Neural progenitor cell (in vitro differentiated cells): Measurements from ENCODE around the gene IGSF9.

Experiments used
- EZH2 ChIP-seq: fragments of 200-600 bp; sonication (generic); IDR thresholded peaks from 2 replicates; pipeline ENCODE4 v1.6.1; 2017; ENCODE audit warnings: antibody characterized with exemption, mild to moderate bottlenecking, moderate library complexity
- EZH2phosphoT487 ChIP-seq: fragments of 200-600 bp; sonication (generic); IDR thresholded peaks from 2 replicates; pipeline ENCODE4 v1.6.1; 2017; ENCODE audit warnings: antibody characterized with exemption
- TF ChIP-seq, protein P1 (sequence below): fragments of 200-600 bp; sonication (generic); IDR thresholded peaks from 2 replicates; pipeline ENCODE4 v1.5.1; 2017; ENCODE audit warnings: antibody characterized with exemption, mild to moderate bottlenecking

DNA sequence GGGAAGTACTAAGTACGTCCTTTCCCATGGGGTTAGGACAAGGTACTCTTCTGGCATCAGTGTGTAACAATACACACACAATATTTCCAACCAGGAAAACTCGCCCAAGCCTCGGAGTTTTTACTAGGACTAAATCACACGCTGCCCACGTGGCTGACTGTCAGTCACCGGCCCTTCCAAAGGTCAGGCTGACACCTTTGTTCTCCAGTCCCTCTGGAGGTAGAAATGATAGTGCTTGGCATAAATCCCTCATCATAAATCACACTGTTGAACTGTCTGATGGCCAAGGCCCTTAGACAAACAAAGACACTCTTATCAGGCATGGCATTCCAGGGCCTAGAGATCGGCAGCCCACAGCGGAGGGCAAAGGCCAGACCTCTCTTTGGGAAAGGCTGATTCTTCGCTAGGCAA lies 25.5 kb upstream of the IGSF9 start:
- TF ChIP-seq, protein P1, sequence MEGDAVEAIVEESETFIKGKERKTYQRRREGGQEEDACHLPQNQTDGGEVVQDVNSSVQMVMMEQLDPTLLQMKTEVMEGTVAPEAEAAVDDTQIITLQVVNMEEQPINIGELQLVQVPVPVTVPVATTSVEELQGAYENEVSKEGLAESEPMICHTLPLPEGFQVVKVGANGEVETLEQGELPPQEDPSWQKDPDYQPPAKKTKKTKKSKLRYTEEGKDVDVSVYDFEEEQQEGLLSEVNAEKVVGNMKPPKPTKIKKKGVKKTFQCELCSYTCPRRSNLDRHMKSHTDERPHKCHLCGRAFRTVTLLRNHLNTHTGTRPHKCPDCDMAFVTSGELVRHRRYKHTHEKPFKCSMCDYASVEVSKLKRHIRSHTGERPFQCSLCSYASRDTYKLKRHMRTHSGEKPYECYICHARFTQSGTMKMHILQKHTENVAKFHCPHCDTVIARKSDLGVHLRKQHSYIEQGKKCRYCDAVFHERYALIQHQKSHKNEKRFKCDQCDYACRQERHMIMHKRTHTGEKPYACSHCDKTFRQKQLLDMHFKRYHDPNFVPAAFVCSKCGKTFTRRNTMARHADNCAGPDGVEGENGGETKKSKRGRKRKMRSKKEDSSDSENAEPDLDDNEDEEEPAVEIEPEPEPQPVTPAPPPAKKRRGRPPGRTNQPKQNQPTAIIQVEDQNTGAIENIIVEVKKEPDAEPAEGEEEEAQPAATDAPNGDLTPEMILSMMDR: no peak
- TF ChIP-seq EZH2 (no peak), EZH2phosphoT487 (no peak)
